ENCODE measurements around the gene NBEAL2.

The NBEAL2 gene

GRCh38 chr3:47011371-47011770, 31.9 kb downstream of the NBEAL2 start:
- no peaks in the 10 kb centered on the region for H3K27me3 ChIP-seq (replicated peaks; ENCODE audit: control insufficient read depth, insufficient read depth, low read length, poor library complexity, severe bottlenecking)
- H3K27ac ChIP-seq (ENCODE audit: insufficient read depth, low read length, poor library complexity, severe bottlenecking), result peak overlapping the region; percentile 5
- H3K9me3 ChIP-seq (ENCODE audit: control insufficient read depth, low read length), result no peaks in the 10 kb centered on the region
- H3K4me3 ChIP-seq (ENCODE audit: insufficient read depth, low read depth, low read length, poor library complexity, severe bottlenecking), result no peak overlapping the region
- no peaks in the 10 kb centered on the region for H3K4me1 ChIP-seq (ENCODE audit: control insufficient read depth, insufficient read depth, low read length, poor library complexity, severe bottlenecking)
- DNase-seq, result no peak
- peaks cover 31% of the 10 kb centered on the region for H3K36me3 ChIP-seq (ENCODE audit: control insufficient read depth, insufficient read depth, low read length)

DNA sequence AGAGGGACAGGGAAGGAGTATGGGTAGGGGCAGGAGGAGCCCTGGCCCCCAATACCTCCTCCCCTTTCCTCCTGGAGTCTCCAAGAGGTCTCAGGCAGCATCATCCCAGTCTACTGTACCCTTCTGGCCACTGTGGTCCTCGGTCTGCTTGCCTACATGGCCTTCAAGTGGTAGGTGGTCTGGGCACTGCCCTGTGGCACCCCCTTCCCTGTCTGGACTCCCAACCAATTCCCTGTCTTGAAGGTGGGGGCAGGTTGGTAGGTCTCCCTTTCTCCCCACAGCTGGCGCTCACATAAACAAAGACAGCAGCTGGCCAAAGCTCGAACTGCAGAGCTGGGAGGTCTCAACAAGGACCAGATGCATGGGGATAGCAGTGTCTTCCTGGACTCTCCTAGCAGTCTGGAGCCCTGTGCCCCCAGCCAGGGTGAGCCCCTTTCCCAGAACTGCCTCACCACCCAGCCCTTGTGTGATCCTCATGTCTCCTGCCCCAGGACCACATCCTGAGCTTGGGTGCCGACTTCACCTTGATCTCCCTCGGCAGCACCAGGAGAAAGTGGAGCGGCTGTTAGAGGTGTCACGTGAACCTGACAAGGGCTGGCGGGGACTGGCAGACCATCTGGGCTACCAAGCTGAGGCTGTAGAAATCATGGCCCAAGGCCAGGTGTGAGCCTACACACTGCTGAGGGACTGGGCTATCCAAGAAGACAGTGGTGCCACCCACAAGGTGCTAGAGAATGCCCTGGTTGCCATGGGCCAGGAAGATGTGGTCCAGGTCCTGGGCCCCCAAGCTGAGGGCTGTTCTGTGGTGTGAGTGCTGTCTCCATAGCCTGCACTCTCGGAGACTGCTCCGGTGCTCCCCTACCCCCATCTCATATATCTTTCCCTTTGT, 33.1 kb downstream of the NBEAL2 start:
- Histone ChIP-seq H3K27me3 (replicated peaks; ENCODE audit: control insufficient read depth, insufficient read depth, low read length, poor library complexity, severe bottlenecking) (no peaks in the 10 kb centered on the region), H3K4me3 (ENCODE audit: insufficient read depth, low read depth, low read length, poor library complexity, severe bottlenecking) (no peak overlapping the region), H3K27ac (ENCODE audit: insufficient read depth, low read length, poor library complexity, severe bottlenecking) (no peak overlapping the region), H3K9me3 (ENCODE audit: control insufficient read depth, low read length) (no peaks in the 10 kb centered on the region), H3K4me1 (ENCODE audit: control insufficient read depth, insufficient read depth, low read length, poor library complexity, severe bottlenecking) (peaks cover 9% of the 10 kb centered on the region), H3K36me3 (ENCODE audit: control insufficient read depth, insufficient read depth, low read length) (peaks cover 28% of the 10 kb centered on the region)
- DNase-seq, result no peak

DNA sequence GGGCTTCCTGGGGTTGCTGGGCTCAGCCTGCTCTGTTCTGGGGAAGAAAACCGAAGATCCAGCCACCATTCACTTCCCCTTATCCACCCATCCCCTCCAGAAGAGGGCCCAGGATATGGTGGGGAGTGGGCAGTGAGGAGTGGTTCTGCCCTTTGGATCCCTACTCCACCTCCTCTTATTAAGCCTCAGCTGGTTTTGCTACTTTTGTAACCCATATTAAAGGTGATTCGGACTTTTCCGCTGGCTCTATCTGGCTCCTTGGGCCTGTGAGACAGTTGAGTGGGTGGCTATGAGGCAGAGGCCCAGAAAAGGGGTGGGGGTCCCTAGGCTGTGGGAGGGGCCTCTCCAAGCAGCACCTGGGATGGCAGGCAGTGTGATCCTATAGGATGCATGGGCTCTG, 33.8 kb downstream of the NBEAL2 start:
- H3K4me3 ChIP-seq (ENCODE audit: insufficient read depth, low read depth, low read length, poor library complexity, severe bottlenecking), result no peak overlapping the region
- H3K36me3 ChIP-seq (ENCODE audit: control insufficient read depth, insufficient read depth, low read length), result peaks cover 28% of the 10 kb centered on the region
- DNase-seq, result no peak
- no peak overlapping the region for H3K27ac ChIP-seq (ENCODE audit: insufficient read depth, low read length, poor library complexity, severe bottlenecking)
- H3K27me3 ChIP-seq (replicated peaks; ENCODE audit: control insufficient read depth, insufficient read depth, low read length, poor library complexity, severe bottlenecking), result no peaks in the 10 kb centered on the region
- H3K9me3 ChIP-seq (ENCODE audit: control insufficient read depth, low read length), result no peaks in the 10 kb centered on the region
- H3K4me1 ChIP-seq (ENCODE audit: control insufficient read depth, insufficient read depth, low read length, poor library complexity, severe bottlenecking), result peaks cover 9% of the 10 kb centered on the region

GRCh38 chr3:47014036-47014435, 34.6 kb downstream of the NBEAL2 start:
- no peak overlapping the region for H3K27ac ChIP-seq (ENCODE audit: insufficient read depth, low read length, poor library complexity, severe bottlenecking)
- peaks cover 30% of the 10 kb centered on the region for H3K36me3 ChIP-seq (ENCODE audit: control insufficient read depth, insufficient read depth, low read length)
- no peaks in the 10 kb centered on the region for H3K27me3 ChIP-seq (replicated peaks; ENCODE audit: control insufficient read depth, insufficient read depth, low read length, poor library complexity, severe bottlenecking)
- no peak overlapping the region for H3K4me3 ChIP-seq (ENCODE audit: insufficient read depth, low read depth, low read length, poor library complexity, severe bottlenecking)
- no peaks in the 10 kb centered on the region for H3K9me3 ChIP-seq (ENCODE audit: control insufficient read depth, low read length)
- H3K4me1 ChIP-seq (ENCODE audit: control insufficient read depth, insufficient read depth, low read length, poor library complexity, severe bottlenecking), result peaks cover 9% of the 10 kb centered on the region
- DNase-seq, result no peak

DNA sequence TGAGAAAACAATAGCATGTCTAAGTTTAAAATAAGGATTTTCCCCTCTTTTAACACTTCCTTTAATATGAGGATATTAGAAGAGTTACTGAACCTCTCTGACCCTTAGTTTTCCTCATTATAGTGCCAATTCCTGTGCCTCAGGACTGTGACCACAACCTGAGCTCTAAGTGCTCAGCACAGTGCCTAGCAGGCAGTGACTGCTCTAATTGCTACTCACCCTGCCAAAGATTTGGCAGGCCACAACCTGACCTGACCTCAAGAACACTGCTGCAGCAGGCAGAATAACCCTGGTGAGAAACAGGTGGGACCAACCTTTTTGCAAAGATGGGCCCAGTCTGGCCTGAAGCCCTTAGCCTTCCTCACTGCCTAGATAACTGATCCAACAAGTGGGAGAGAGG, 35.7 kb downstream of the NBEAL2 start:
- peaks cover 9% of the 10 kb centered on the region for H3K4me1 ChIP-seq (ENCODE audit: control insufficient read depth, insufficient read depth, low read length, poor library complexity, severe bottlenecking)
- H3K4me3 ChIP-seq (ENCODE audit: insufficient read depth, low read depth, low read length, poor library complexity, severe bottlenecking), result no peak overlapping the region
- H3K36me3 ChIP-seq (ENCODE audit: control insufficient read depth, insufficient read depth, low read length), result peaks cover 40% of the 10 kb centered on the region
- no peaks in the 10 kb centered on the region for H3K9me3 ChIP-seq (ENCODE audit: control insufficient read depth, low read length)
- H3K27ac ChIP-seq (ENCODE audit: insufficient read depth, low read length, poor library complexity, severe bottlenecking), result no peak overlapping the region
- DNase-seq, result no peak
- no peaks in the 10 kb centered on the region for H3K27me3 ChIP-seq (replicated peaks; ENCODE audit: control insufficient read depth, insufficient read depth, low read length, poor library complexity, severe bottlenecking)

- peaks cover 9% of the 10 kb centered on the region for H3K4me1 ChIP-seq (ENCODE audit: control insufficient read depth, insufficient read depth, low read length, poor library complexity, severe bottlenecking)
- H3K4me3 ChIP-seq (ENCODE audit: insufficient read depth, low read depth, low read length, poor library complexity, severe bottlenecking), result no peak overlapping the region
- no peaks in the 10 kb centered on the region for H3K9me3 ChIP-seq (ENCODE audit: control insufficient read depth, low read length)
- no peak overlapping the region for H3K27ac ChIP-seq (ENCODE audit: insufficient read depth, low read length, poor library complexity, severe bottlenecking)
- H3K36me3 ChIP-seq (ENCODE audit: control insufficient read depth, insufficient read depth, low read length), result peaks cover 37% of the 10 kb centered on the region
- H3K27me3 ChIP-seq (replicated peaks; ENCODE audit: control insufficient read depth, insufficient read depth, low read length, poor library complexity, severe bottlenecking), result no peaks in the 10 kb centered on the region
- DNase-seq, result no peak
Measured at GRCh38 chr3:47016086-47016933, 36.8 kb downstream of the NBEAL2 start.

- Histone ChIP-seq H3K4me1 (ENCODE audit: control insufficient read depth, insufficient read depth, low read length, poor library complexity, severe bottlenecking) (peaks cover 9% of the 10 kb centered on the region), H3K9me3 (ENCODE audit: control insufficient read depth, low read length) (no peaks in the 10 kb centered on the region), H3K27ac (ENCODE audit: insufficient read depth, low read length, poor library complexity, severe bottlenecking) (peak overlapping the region; percentile 46), H3K27me3 (replicated peaks; ENCODE audit: control insufficient read depth, insufficient read depth, low read length, poor library complexity, severe bottlenecking) (no peaks in the 10 kb centered on the region), H3K36me3 (ENCODE audit: control insufficient read depth, insufficient read depth, low read length) (peaks cover 37% of the 10 kb centered on the region), H3K4me3 (ENCODE audit: insufficient read depth, low read depth, low read length, poor library complexity, severe bottlenecking) (no peak overlapping the region)
- DNase-seq, result no peak
Measured at GRCh38 chr3:47016934-47017435, 37.5 kb downstream of the NBEAL2 start.

- Histone ChIP-seq H3K27ac (ENCODE audit: insufficient read depth, low read length, poor library complexity, severe bottlenecking) (peak overlapping the region; percentile 46), H3K36me3 (ENCODE audit: control insufficient read depth, insufficient read depth, low read length) (peaks cover 37% of the 10 kb centered on the region), H3K4me1 (ENCODE audit: control insufficient read depth, insufficient read depth, low read length, poor library complexity, severe bottlenecking) (peaks cover 9% of the 10 kb centered on the region), H3K27me3 (replicated peaks; ENCODE audit: control insufficient read depth, insufficient read depth, low read length, poor library complexity, severe bottlenecking) (no peaks in the 10 kb centered on the region), H3K9me3 (ENCODE audit: control insufficient read depth, low read length) (no peaks in the 10 kb centered on the region), H3K4me3 (ENCODE audit: insufficient read depth, low read depth, low read length, poor library complexity, severe bottlenecking) (no peak overlapping the region)
- DNase-seq, result no peak
Measured at GRCh38 chr3:47017504-47018268, 38.2 kb downstream of the NBEAL2 start.

DNA sequence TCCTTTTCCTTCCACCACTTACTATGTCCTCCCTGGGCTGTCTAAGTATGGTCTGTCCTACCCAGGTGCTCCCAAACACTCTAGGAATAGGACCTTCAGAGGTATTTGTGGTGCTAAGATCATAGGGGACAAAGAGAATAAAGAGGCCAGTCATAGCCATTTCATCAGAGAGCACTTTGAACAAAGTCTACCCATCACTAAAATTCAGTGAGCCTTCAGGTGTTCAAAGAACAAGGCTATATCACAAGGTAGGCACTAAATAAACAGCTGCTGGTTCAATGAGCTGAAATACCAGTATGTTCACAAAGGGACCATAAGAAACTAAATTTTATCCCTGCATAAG, 38.8 kb downstream of the NBEAL2 start:
- no peaks in the 10 kb centered on the region for H3K27me3 ChIP-seq (replicated peaks; ENCODE audit: control insufficient read depth, insufficient read depth, low read length, poor library complexity, severe bottlenecking)
- H3K27ac ChIP-seq (ENCODE audit: insufficient read depth, low read length, poor library complexity, severe bottlenecking), result peak overlapping the region; percentile 46
- H3K9me3 ChIP-seq (ENCODE audit: control insufficient read depth, low read length), result no peaks in the 10 kb centered on the region
- peaks cover 9% of the 10 kb centered on the region for H3K4me1 ChIP-seq (ENCODE audit: control insufficient read depth, insufficient read depth, low read length, poor library complexity, severe bottlenecking)
- peaks cover 37% of the 10 kb centered on the region for H3K36me3 ChIP-seq (ENCODE audit: control insufficient read depth, insufficient read depth, low read length)
- DNase-seq, result no peak
- no peak overlapping the region for H3K4me3 ChIP-seq (ENCODE audit: insufficient read depth, low read depth, low read length, poor library complexity, severe bottlenecking)

All from effector memory CD4-positive, alpha-beta T cell (primary cell).